SK-N-MC (cell line): ENCODE results near the gene CCBE1.

Experiments used
- EZH2 ChIP-seq: fragments of 200-600 bp; sonication (generic); IDR thresholded peaks from one replicate; pipeline ENCODE4 v1.6.1; 2017; ENCODE audit warnings: antibody characterized with exemption
- FOXP2 ChIP-seq: optimal IDR thresholded peaks from 2 replicates; pipeline ENCODE3; 2011; ENCODE audit warnings: mild to moderate bottlenecking, moderate library complexity; ENCODE audit not compliant: insufficient read depth; ENCODE audit errors: extremely low read length, control extremely low read depth
- POLR2AphosphoS5 ChIP-seq: IDR thresholded peaks from 2 replicates; pipeline ENCODE4 v1.6.1; 2012; ENCODE audit warnings: mild to moderate bottlenecking, low read depth, low read length, borderline replicate concordance

GRCh38 chr18:59535055-59535454, 162.2 kb downstream of the CCBE1 start:
- TF ChIP-seq EZH2 (no peak), POLR2AphosphoS5 (no peak), FOXP2 (no peak)
